ENCODE data around the gene VPS29.
"Not testable (repeated sequence)": the region's sequence is repeated elsewhere in the genome, so short reads cannot be mapped to it uniquely, and the experiment has no call there.

The VPS29 gene

GRCh38 chr12:110498984-110499706, 2.8 kb downstream of the VPS29 start:
- DNase-seq (ENCODE audit: low read depth): no peak
- no peak for TF ChIP-seq CTCF (conservative IDR thresholded peaks at IDR 0.05; ENCODE audit: low read depth, low read length)
- no peak overlapping the region for H3K4me3 ChIP-seq (ENCODE audit: low read length)

GRCh38 chr12:110475426-110475825, 26.5 kb downstream of the VPS29 start:
- TF ChIP-seq CTCF (conservative IDR thresholded peaks at IDR 0.05; ENCODE audit: low read depth, low read length): no peak
- H3K4me3 ChIP-seq (ENCODE audit: low read length): no peak overlapping the region
- DNase-seq (ENCODE audit: low read depth): no peak

GRCh38 chr12:110468214-110469048, 33.5 kb downstream of the VPS29 start, which contains the start of the genes FAM216A and GPN3:
Gene FAM216A (plus strand): TSS chr12:110468845. CDS start chr12:110468876, 31 bp downstream.
Gene GPN3 (minus strand): TSS chr12:110468257. CDS start chr12:110468203, 54 bp downstream.
- H3K4me3 ChIP-seq (ENCODE audit: low read length): peak within 1 kb of the TSS; percentile 78
- peak; percentile 93 for DNase-seq (ENCODE audit: low read depth)
- TF ChIP-seq CTCF (conservative IDR thresholded peaks at IDR 0.05; ENCODE audit: low read depth, low read length): no peak

GRCh38 chr12:110467847-110468213, 34.1 kb downstream of the VPS29 start:
- no peak for TF ChIP-seq CTCF (conservative IDR thresholded peaks at IDR 0.05; ENCODE audit: low read depth, low read length)
- DNase-seq (ENCODE audit: low read depth): no peak
- H3K4me3 ChIP-seq (ENCODE audit: low read length): peak overlapping the region; percentile 78

GRCh38 chr12:110466791-110467190, 35.1 kb downstream of the VPS29 start:
- no peak for TF ChIP-seq CTCF (conservative IDR thresholded peaks at IDR 0.05; ENCODE audit: low read depth, low read length)
- DNase-seq (ENCODE audit: low read depth): no peak
- H3K4me3 ChIP-seq (ENCODE audit: low read length): peak overlapping the region; percentile 78

GRCh38 chr12:110465765-110466164, 36.1 kb downstream of the VPS29 start:
- not testable (repeated sequence) for DNase-seq (ENCODE audit: low read depth); H3K4me3 ChIP-seq (ENCODE audit: low read length)

GRCh38 chr12:110465024-110465423, 36.9 kb downstream of the VPS29 start:
- DNase-seq (ENCODE audit: low read depth): no peak
- no peak for TF ChIP-seq CTCF (conservative IDR thresholded peaks at IDR 0.05; ENCODE audit: low read depth, low read length)
- H3K4me3 ChIP-seq (ENCODE audit: low read length): no peak overlapping the region

GRCh38 chr12:110461189-110461588, 40.7 kb downstream of the VPS29 start:
- not testable (repeated sequence) for H3K4me3 ChIP-seq (ENCODE audit: low read length)

More at GRCh38 chr12:110461189-110461588, 40.7 kb downstream of the VPS29 start:
- not testable (repeated sequence) for DNase-seq (ENCODE audit: low read depth)
